Fibroblast of villous mesenchyme (primary cell): ENCODE results near the gene CHP2. TPM values are rescaled to one million over a fixed set of nuclear protein-coding genes. Genes with fewer than 3 reads are reported as not detected.
A peak's percentile ranks its signal among the peaks of the same experiment; 100 is the strongest.
"Not testable (repeated sequence)": the region's sequence is repeated elsewhere in the genome, so short reads cannot be mapped to it uniquely, and the experiment has no call there.

ENCODE experiments used
- DNase-seq: peaks from one replicate; pipeline ENCODE4 v3.0.0-alpha.2; 2010; ENCODE audit warnings: low read depth
- H3K4me3 ChIP-seq: 2 replicates; pipeline ENCODE4 v1.5.1; 2011; ENCODE audit warnings: low read depth, mild to moderate bottlenecking, low read length
- CTCF ChIP-seq: IDR thresholded peaks from 2 replicates; pipeline ENCODE4 v1.5.1; 2012; ENCODE audit warnings: low read depth, mild to moderate bottlenecking, low read length; ENCODE audit not compliant: insufficient read depth
- total RNA-seq: library from RNA; depleted of rRNA; stranded (reverse); fragments of >200 nt; gene quantifications from 2 replicates; pipeline ENCODE4 v1.2.3, GENCODE V29; 2012

Gene CHP2
- total RNA-seq, 1 donor, result not detected

GRCh38 chr16:23711785-23712184 lies 43.0 kb upstream of the CHP2 start:
- no peak for DNase-seq
- H3K4me3 ChIP-seq, result no peak overlapping the region
- no peak for TF ChIP-seq CTCF

GRCh38 chr16:23712976-23713375 lies 41.9 kb upstream of the CHP2 start, which contains the start of gene ERN2:
TSS of gene ERN2 (minus strand) at chr16:23713222. CDS start at chr16:23713187, 35 bp downstream.
- no peak for TF ChIP-seq CTCF
- H3K4me3 ChIP-seq, result no peak within 1 kb of the TSS
- DNase-seq, result no peak

- H3K4me3 ChIP-seq, result no peak overlapping the region
- no peak for TF ChIP-seq CTCF
- no peak for DNase-seq
These were observed 38.3 kb upstream of the CHP2 start for GRCh38 chr16:23716484-23716883.

- DNase-seq, H3K4me3 ChIP-seq: not testable (repeated sequence)
These were observed 32.1 kb upstream of the CHP2 start for GRCh38 chr16:23722613-23723240.

GRCh38 chr16:23724096-23724784 lies 30.6 kb upstream of the CHP2 start:
- no peak overlapping the region for H3K4me3 ChIP-seq
- peak; percentile 27 for DNase-seq
- TF ChIP-seq CTCF, result no peak

- H3K4me3 ChIP-seq, result no peak overlapping the region
- TF ChIP-seq CTCF, result no peak
- no peak for DNase-seq
These were observed 30.1 kb upstream of the CHP2 start for GRCh38 chr16:23724785-23725131.

- TF ChIP-seq CTCF, result no peak
These were observed 28.1 kb upstream of the CHP2 start for GRCh38 chr16:23726710-23727109.

More at GRCh38 chr16:23726710-23727109, 28.1 kb upstream of the CHP2 start:
- DNase-seq, result no peak
- H3K4me3 ChIP-seq, result no peak overlapping the region
